NCI-H748 (cell line): Measurements from ENCODE around the gene GNAI2.
"Not testable (repeated sequence)": the region's sequence is repeated elsewhere in the genome, so short reads cannot be mapped to it uniquely, and the experiment has no call there.

Source experiments
- DNase-seq: peaks from one replicate; lab custom pipeline; 2025; ENCODE audit not compliant: unreplicated experiment; lab: John Stamatoyannopoulos, UW

The GNAI2 gene

GRCh38 chr3:50243543-50243895 lies 7.5 kb downstream of the GNAI2 start:
- no peak for DNase-seq

DNA sequence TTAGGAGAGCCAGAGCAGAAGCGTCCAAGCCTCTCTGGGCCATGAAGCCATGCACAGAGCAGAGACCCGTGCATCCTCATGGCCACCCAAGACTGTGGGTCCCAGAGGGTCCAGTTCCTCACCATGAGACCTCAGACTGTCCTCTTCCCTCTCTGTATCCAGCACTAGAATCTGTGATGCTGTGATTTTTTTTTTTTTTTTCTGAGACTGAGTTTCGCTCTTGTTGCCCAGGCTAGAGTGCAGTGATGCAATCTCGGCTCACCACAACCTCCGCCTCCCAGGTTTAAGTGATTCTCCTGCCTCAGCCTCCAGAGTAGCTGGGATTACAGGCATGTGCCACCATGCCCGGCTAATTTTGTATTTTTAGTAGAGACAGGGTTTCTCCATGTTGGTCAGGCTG lies 8.8 kb downstream of the GNAI2 start:
- not testable (repeated sequence) for DNase-seq

DNA sequence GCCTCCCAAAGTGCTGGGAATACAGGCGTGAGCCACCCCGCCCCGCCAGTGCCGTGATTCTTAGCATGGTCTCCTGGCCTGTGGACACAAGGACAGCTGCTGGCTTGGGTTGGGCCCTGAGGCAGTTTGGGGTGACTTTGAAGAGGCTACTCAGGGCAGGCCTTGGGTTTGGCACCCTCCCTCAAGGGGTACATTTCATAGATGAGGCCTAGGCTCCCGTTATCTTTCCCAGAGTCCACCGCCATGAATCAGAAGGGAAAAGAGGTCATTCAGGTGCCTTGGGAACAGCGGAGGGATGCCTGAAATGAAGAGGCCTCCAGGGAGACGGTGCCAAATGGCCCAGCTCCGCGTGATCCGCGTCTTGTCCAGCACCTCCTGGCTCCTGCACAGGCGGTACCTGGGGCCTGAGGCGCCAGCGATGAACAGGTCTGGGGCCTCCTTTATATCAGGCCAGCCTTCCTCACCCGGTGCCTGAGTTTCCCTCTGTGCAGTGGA lies 9.3 kb downstream of the GNAI2 start:
- DNase-seq, result peak; percentile 27

- DNase-seq, result peak; percentile 86
Observed at GRCh38 chr3:50245831-50246516, 10.0 kb downstream of the GNAI2 start.

- DNase-seq, result no peak
Observed at GRCh38 chr3:50246517-50246954, 10.5 kb downstream of the GNAI2 start.

- no peak for DNase-seq
Observed at GRCh38 chr3:50248387-50248786, 12.4 kb downstream of the GNAI2 start.

GRCh38 chr3:50249457-50249856 lies 13.5 kb downstream of the GNAI2 start:
- DNase-seq, result no peak

DNA sequence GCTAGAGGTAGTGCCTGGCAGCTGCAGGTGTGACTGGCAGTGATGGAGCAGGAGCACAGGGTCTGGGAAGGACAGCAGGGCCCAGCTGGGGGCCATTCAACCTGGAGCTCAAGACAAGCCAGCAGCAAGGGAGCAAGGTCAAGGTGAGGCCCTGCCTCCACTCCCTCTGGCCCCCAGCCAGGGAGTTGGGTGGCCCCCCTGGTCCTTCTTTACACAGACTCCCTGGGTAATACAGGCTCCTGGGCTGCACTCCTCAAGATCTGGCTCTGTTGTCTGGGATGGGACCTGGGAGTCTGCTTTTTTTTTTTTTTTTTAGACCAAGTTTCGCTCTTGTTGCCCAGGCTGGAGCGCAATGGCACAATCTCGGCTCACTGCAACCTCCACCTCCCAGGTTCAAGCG lies 14.5 kb downstream of the GNAI2 start:
- no peak for DNase-seq

GRCh38 chr3:50251220-50251619 lies 15.2 kb downstream of the GNAI2 start:
- no peak for DNase-seq

- no peak for DNase-seq
Observed at GRCh38 chr3:50254577-50255250, 18.7 kb downstream of the GNAI2 start.

DNA sequence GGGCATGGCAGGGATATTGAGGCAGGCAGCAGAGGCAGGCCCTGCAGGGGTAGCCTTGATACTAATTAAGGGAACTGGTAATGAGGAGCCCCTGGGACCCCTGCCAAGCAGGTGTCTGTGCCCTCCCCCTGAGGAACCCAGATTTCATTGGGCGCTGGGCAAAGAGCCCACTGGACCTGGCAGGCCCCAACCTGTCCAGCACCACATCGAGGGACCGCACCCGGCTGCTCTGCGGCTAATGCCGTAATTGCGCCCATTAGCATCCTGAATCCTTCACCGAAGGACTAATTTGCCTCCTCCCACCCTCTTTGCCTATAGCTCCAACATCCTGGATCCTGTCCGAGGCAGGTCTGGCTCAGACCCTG lies 19.2 kb downstream of the GNAI2 start:
- DNase-seq, result no peak

GRCh38 chr3:50256978-50257890 lies 21.2 kb downstream of the GNAI2 start:
- peak; percentile 36 for DNase-seq

- DNase-seq, result peak; percentile 27
Observed at GRCh38 chr3:50258029-50258680, 22.2 kb downstream of the GNAI2 start.

GRCh38 chr3:50258979-50259378 lies 23.0 kb downstream of the GNAI2 start:
- no peak for DNase-seq

DNA sequence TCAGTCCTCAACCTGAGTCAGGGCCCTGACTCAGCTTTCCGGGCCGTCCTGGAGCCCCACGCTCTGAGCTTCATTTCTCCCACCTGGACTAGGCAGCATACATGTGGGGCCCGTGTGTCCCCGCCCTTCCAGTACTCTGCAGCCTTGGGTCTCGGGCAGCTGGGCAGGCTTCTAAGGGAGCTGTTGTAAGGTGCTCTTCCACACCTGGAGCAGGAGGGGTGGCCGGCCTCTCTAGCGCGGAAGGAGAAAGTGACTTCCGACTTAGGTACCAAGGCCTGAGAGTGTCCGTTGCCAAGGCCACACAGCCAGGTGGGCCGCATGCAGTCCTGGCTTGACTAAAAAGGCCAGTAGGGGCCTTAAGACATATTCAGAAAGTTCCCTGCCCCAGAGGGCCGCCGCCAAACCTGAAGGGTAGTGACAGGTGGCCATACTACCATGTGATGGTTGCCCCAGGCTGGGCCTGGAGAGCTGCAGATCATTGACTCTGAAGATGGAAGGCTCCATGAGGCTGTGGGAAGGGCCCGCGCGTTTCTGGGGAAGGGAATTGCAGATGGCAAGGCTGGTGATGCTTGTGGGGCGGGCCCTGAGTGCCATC lies 23.5 kb downstream of the GNAI2 start:
- DNase-seq, result no peak

GRCh38 chr3:50260027-50260941 lies 24.3 kb downstream of the GNAI2 start:
- DNase-seq, result peak; percentile 86

GRCh38 chr3:50260942-50261441 lies 25.0 kb downstream of the GNAI2 start:
- DNase-seq, result no peak

- DNase-seq, result no peak
Observed at GRCh38 chr3:50261505-50261904, 25.5 kb downstream of the GNAI2 start.

GRCh38 chr3:50262200-50262599 lies 26.2 kb downstream of the GNAI2 start:
- DNase-seq, result not testable (repeated sequence)
